GM12878 (cell line): Measurements from ENCODE around the gene CTIF.

Source experiments
- CHD1 ChIP-seq: IDR thresholded peaks from 2 replicates; pipeline ENCODE4 v1.6.1; 2012; ENCODE audit warnings: low read depth, low read length, improper control_type of control experiment
- FOXM1 ChIP-seq: IDR thresholded peaks from 2 replicates; pipeline ENCODE4 v1.6.1; 2012; ENCODE audit warnings: low read depth, mild to moderate bottlenecking, inconsistent platforms, low read length, moderate library complexity
- IRF4 ChIP-seq: IDR thresholded peaks from 2 replicates; pipeline ENCODE4 v1.6.1; 2011; ENCODE audit warnings: low read depth, low read length
- RFX5 ChIP-seq: IDR thresholded peaks from 2 replicates; pipeline ENCODE4 v1.6.1; 2011; ENCODE audit warnings: low read depth, low read length, improper control_type of control experiment
- STAT1 ChIP-seq: fragments of 450-650 bp; conservative IDR thresholded peaks from 2 replicates; pipeline ENCODE4 v1.6.1; 2014; ENCODE audit warnings: antibody characterized with exemption, mild to moderate bottlenecking
- TCF12 ChIP-seq: IDR thresholded peaks from 2 replicates; pipeline ENCODE4 v1.6.1; 2011; ENCODE audit warnings: low read depth, mild to moderate bottlenecking, low read length
- ZNF207 ChIP-seq: fragments of 450-650 bp; IDR thresholded peaks from 2 replicates; pipeline ENCODE4 v1.6.1; 2014; ENCODE audit warnings: antibody characterized with exemption, mild to moderate bottlenecking, borderline replicate concordance

DNA sequence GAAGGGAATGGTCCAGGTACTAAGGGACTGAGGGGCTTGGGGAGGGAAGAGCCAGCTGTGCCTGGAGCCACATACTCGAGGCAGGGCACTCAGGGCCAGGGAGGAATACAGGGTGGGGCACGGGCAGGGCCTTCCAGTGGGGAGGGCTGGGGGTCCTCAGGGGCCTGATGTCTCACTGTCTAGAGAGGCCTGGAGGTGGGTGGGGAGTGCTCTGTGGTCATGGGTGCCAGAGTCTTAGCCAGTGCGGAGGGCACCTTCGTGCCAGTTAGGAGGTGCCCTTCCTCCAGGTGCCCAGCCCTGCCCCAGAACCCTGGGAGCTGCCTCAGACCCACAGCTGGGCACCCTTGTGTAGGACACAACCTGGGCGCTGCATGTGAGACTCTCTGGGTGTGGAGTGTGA lies 330.8 kb downstream of the CTIF start:
- TF ChIP-seq ZNF207 = no peak
- TF ChIP-seq IRF4 = no peak
- TF ChIP-seq FOXM1 = no peak
- TF ChIP-seq TCF12 = no peak
- no peak for TF ChIP-seq CHD1
- no peak for TF ChIP-seq RFX5
- TF ChIP-seq STAT1 = no peak
